OCI-LY3 (cell line): Measurements from ENCODE around the gene SPON1.

Source experiments
- H2AFZ ChIP-seq: fragments of 200-600, 300-600 bp; shearing (Covaris generic); 2 replicates; pipeline ENCODE4 v1.6.0; 2014; ENCODE audit warnings: antibody characterized with exemption, low read depth, low read length
- H3K27ac ChIP-seq: fragments of 200-600, 300-600 bp; sonication (generic); 2 replicates; pipeline ENCODE4 v1.5.1; 2014; ENCODE audit warnings: mild to moderate bottlenecking, low read length, moderate library complexity, mixed read lengths
- H3K27me3 ChIP-seq: fragments of 200-600, 300-600 bp; sonication (generic); 2 replicates; pipeline ENCODE4 v1.6.1; 2014; ENCODE audit warnings: low read depth, low read length, mixed read lengths
- H3K36me3 ChIP-seq: fragments of 200-600, 300-600 bp; sonication (generic); replicated peaks from 2 replicates; pipeline ENCODE3; 2014; ENCODE audit warnings: low read depth, low read length, mixed read lengths
- H3K4me1 ChIP-seq: fragments of 300-600, 200-600 bp; sonication (generic); 2 replicates; pipeline ENCODE4 v1.6.1; 2014; ENCODE audit warnings: low read length, mixed read lengths
- H3K4me2 ChIP-seq: fragments of 200-600, 300-600 bp; sonication (generic); 2 replicates; pipeline ENCODE4 v1.6.1; 2014; ENCODE audit warnings: low read length, mixed read lengths
- H3K4me3 ChIP-seq: fragments of 300-600, 200-600 bp; sonication (generic); 2 replicates; pipeline ENCODE4 v1.5.1; 2014; ENCODE audit warnings: antibody characterized with exemption, mild to moderate bottlenecking, low read length, moderate library complexity
- H3K79me2 ChIP-seq: fragments of 300-600, 200-600 bp; shearing (Covaris generic); 2 replicates; pipeline ENCODE4 v1.6.1; 2014; ENCODE audit warnings: mild to moderate bottlenecking, low read length, mixed read lengths
- H3K9ac ChIP-seq: fragments of 300-600, 200-600 bp; shearing (Covaris generic); 2 replicates; pipeline ENCODE4 v1.6.0; 2014; ENCODE audit warnings: mild to moderate bottlenecking, low read length, moderate library complexity
- H3K9me3 ChIP-seq: fragments of 200-600, 300-600 bp; shearing (Covaris generic); 2 replicates; pipeline ENCODE4 v1.6.1; 2014; ENCODE audit warnings: low read length, mixed read lengths; ENCODE audit not compliant: insufficient read depth
- H4K20me1 ChIP-seq: fragments of 200-600, 300-600 bp; sonication (generic); 2 replicates; pipeline ENCODE4 v1.6.1; 2016; ENCODE audit warnings: low read length, mixed read lengths; ENCODE audit not compliant: insufficient read depth
- CTCF ChIP-seq: fragments of 200-600, 300-600 bp; sonication (generic); IDR thresholded peaks from 2 replicates; pipeline ENCODE4 v1.5.1; 2014; ENCODE audit warnings: antibody characterized with exemption, low read length, low read depth
- EZH2phosphoT487 ChIP-seq: fragments of 200-600 bp; shearing (Covaris generic); IDR thresholded peaks from 2 replicates; pipeline ENCODE4 v1.6.1; 2018; ENCODE audit warnings: antibody characterized with exemption, mixed run types, low read depth

Gene SPON1

GRCh38 chr11:14125529-14125928, 163.0 kb downstream of the SPON1 start:
- Histone ChIP-seq H3K79me2 (no peaks in the 10 kb centered on the region), H3K27ac (no peak overlapping the region), H3K4me3 (no peak overlapping the region)

GRCh38 chr11:14127679-14128078, 165.2 kb downstream of the SPON1 start:
- H3K27ac ChIP-seq = no peak overlapping the region
- H3K4me3 ChIP-seq = no peak overlapping the region
- no peaks in the 10 kb centered on the region for H3K36me3 ChIP-seq
- H2AFZ ChIP-seq = no peak overlapping the region
- H3K9me3 ChIP-seq = no peaks in the 10 kb centered on the region; the same call in 1 of the 2 replicates
- TF ChIP-seq CTCF (0 out of 2 replicates have a peak, but pooled peaks have one; percentile 13), EZH2phosphoT487 (no peak)
- H3K9ac ChIP-seq = no peak overlapping the region
- no peak overlapping the region for H3K4me2 ChIP-seq
- H4K20me1 ChIP-seq = no peaks in the 10 kb centered on the region
- H3K79me2 ChIP-seq = no peaks in the 10 kb centered on the region
- H3K4me1 ChIP-seq = no peaks in the 10 kb centered on the region
- no peaks in the 10 kb centered on the region for H3K27me3 ChIP-seq

More at GRCh38 chr11:14125529-14125928, 163.0 kb downstream of the SPON1 start:
- Histone ChIP-seq H3K4me2 (no peak overlapping the region), H3K9me3 (no peaks in the 10 kb centered on the region; the same call in 1 of the 2 replicates), H2AFZ (no peak overlapping the region), H4K20me1 (no peaks in the 10 kb centered on the region), H3K36me3 (no peaks in the 10 kb centered on the region), H3K27me3 (no peaks in the 10 kb centered on the region), H3K4me1 (no peaks in the 10 kb centered on the region), H3K9ac (no peak overlapping the region)
- TF ChIP-seq EZH2phosphoT487 (no peak), CTCF (no peak)

DNA sequence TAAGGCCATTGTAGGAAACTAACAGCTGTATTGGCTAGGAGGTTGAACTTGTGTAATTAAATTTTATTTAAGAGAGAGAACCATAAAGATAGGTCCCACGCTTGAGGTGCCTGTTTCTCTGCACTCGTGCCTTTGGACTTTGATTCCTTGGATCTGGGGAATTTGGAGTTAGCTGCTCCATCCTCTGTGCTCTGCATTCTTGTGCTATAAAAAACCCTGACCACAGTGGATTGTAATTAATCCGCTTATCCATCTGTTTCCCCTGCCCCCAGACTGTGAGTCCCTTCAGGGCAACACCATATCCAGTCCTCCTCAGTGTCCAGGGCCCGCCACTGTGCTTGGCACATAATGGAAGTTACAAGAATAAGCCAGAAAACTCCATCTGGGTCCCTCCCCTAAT, 169.8 kb downstream of the SPON1 start:
- TF ChIP-seq EZH2phosphoT487 (no peak), CTCF (no peak)

GRCh38 chr11:14133381-14133780, 170.9 kb downstream of the SPON1 start:
- Histone ChIP-seq H3K27ac (no peak overlapping the region), H3K4me1 (no peaks in the 10 kb centered on the region), H3K36me3 (no peaks in the 10 kb centered on the region), H3K4me2 (no peak overlapping the region), H3K4me3 (no peak overlapping the region), H3K9me3 (no peaks in the 10 kb centered on the region; the same call in 1 of the 2 replicates), H3K79me2 (no peaks in the 10 kb centered on the region), H3K9ac (no peak overlapping the region), H3K27me3 (no peaks in the 10 kb centered on the region), H2AFZ (no peak overlapping the region), H4K20me1 (no peaks in the 10 kb centered on the region)
- TF ChIP-seq CTCF = no peak
- TF ChIP-seq EZH2phosphoT487 = no peak

More for the DNA sequence above, 169.8 kb downstream of the SPON1 start:
- Histone ChIP-seq H4K20me1 (no peaks in the 10 kb centered on the region), H2AFZ (no peak overlapping the region), H3K9ac (no peak overlapping the region), H3K36me3 (no peaks in the 10 kb centered on the region), H3K9me3 (no peaks in the 10 kb centered on the region; the same call in 1 of the 2 replicates), H3K27ac (no peak overlapping the region), H3K4me2 (no peak overlapping the region), H3K79me2 (no peaks in the 10 kb centered on the region), H3K27me3 (no peaks in the 10 kb centered on the region), H3K4me1 (no peaks in the 10 kb centered on the region), H3K4me3 (no peak overlapping the region)
